Adrenal gland (tissue), 12 donors: Measurements from ENCODE around the gene APLP1. TPM values are rescaled to one million over a fixed set of nuclear protein-coding genes. Genes with fewer than 3 reads are reported as not detected.
"Not testable (repeated sequence)": the region's sequence is repeated elsewhere in the genome, so short reads cannot be mapped to it uniquely, and the experiment has no call there.

ENCODE experiments used
- DNase-seq, 7 donors: peaks; one replicate each; pipeline ENCODE4 v3.0.0-alpha.2; 2019 to 2020
- H3K27ac ChIP-seq, 5 donors: fragments of 200-600 bp; sonication (generic) in 4 of 5; 1 replicate in 3 of 5; 2 replicates in 2 of 5; pipeline versions ENCODE4 v1.5.1 to v1.8.0; 2016 to 2020; ENCODE audit warnings: mild to moderate bottlenecking in 1 of 5
- H3K27me3 ChIP-seq: fragments of 200-600 bp; 2 replicates; pipeline ENCODE4 v1.8.0; 2021
- H3K36me3 ChIP-seq, 2 donors: fragments of 200-600 bp; replicated peaks in 1 of 2; 1 replicate in 1 of 2; 2 replicates in 1 of 2; pipeline versions ENCODE4 v1.5.1 to v1.8.0; 2018 to 2022
- H3K4me1 ChIP-seq, 2 donors: fragments of 200-600 bp; replicated peaks in 1 of 2; 1 replicate in 1 of 2; 2 replicates in 1 of 2; pipeline versions ENCODE4 v1.5.1 to v1.8.0; 2018 to 2021
- H3K4me3 ChIP-seq, 4 donors: fragments of 200-600 bp; sonication (generic) in 3 of 4; one replicate each; pipeline ENCODE4 v1.5.1; 2016 to 2018
- H3K9me3 ChIP-seq, 3 donors: fragments of 200-600 bp; sonication (generic) in 1 of 3; replicated peaks in 1 of 3; 1 replicate in 2 of 3; 2 replicates in 1 of 3; pipeline versions ENCODE4 v1.5.1 to v1.8.0; 2016 to 2021
- CTCF ChIP-seq, 6 experiments: fragments of 450-650 bp in 4 of 6; fragments of 200-600 bp in 2 of 6; sonication (generic) in 1 of 6; IDR thresholded peaks; 1 replicate in 5 of 6; 2 replicates in 1 of 6; pipeline versions ENCODE4 v1.5.1 to v1.8.0; 2016 to 2021; ENCODE audit warnings: antibody characterized with exemption in 6 of 6, mild to moderate bottlenecking in 2 of 6, moderate library complexity in 1 of 6
- POLR2A ChIP-seq, 2 donors: fragments of 450-650 bp; IDR thresholded peaks; one replicate each; pipeline ENCODE4 v1.6.1; 2017; ENCODE audit warnings: antibody characterized with exemption in 2 of 2, mild to moderate bottlenecking in 2 of 2, moderate library complexity in 1 of 2
- WGBS, 4 donors: extraction: QIAGEN DNeasy Blood & Tissue Kit in 2 of 4; methylation state at CpG; one replicate each; pipeline versions ENCODE4 v1.1.5 to v1.1.7; 2013 to 2017; 5-methylcytosine and 5-hydroxymethylcytosine counted together
- intact Hi-C, 2 donors: fragments of 100-400 bp; cut with DNase I; formaldehyde crosslinking; loops; one replicate each; pipeline versions ENCODE4 v1.14.1 to v1.15.0; 2022 to 2023
- polyA plus RNA-seq, 3 donors: library from polyadenylated mRNA; stranded (reverse); fragments of 200-250 nt in 2 of 3; fragments of 350-450 nt in 1 of 3; fragmentation: Illumina TruSeq in 1 of 3; extraction: RNeasy Lipid Tissue Mini Kit (QIAGEN cat#74804) in 1 of 3; gene quantifications; one replicate each; pipeline ENCODE4 v1.2.3, GENCODE V29; 2013 to 2014
- total RNA-seq, 9 donors: library from RNA; depleted of rRNA in 4 of 9; stranded (reverse); fragments of >200 nt in 4 of 9; fragments of 120-200 nt in 1 of 9; fragmentation: NEBNext Ultra II Directional in 1 of 9; extraction: Animal tissue kit (Norgen Biotek cat#: 25700) in 1 of 9; gene quantifications; one replicate each; pipeline versions ENCODE4 v1.1.0 to v1.2.4, GENCODE V29; 2013 to 2023
- donor health status: healthy with polysubstance abuse.
- donor health status: Bipolar disorder and iron deficiency.
- donor health status: DM: yes; HTN: yes; CAD: no.
- donor health status: DM: no; HTN: no; CAD: no.
- donor health status: DM: no; HTN: no; CAD: no.
- donor health status: DM: yes; HTN: yes; CAD: no.

Gene APLP1
- total and polyA plus RNA-seq, 12 donors = 1.0 to 278 (median 31.0) TPM

GRCh38 chr19:35830986-35831385 is 37.4 kb upstream of the APLP1 start:
- intact Hi-C loops = no loop called here
- 66 to 73% (median 69%) methylated on average over 13 to 18 of the region's 18 CpGs; no CpG with 5 or more reads in 1 of the 4 donors for WGBS, 4 donors
- TF ChIP-seq CTCF (IDR thresholded peaks at IDR 0.05) (no peak), POLR2A (IDR thresholded peaks at IDR 0.05) (no peak)
- no peaks in the 10 kb centered on the region for H3K9me3 ChIP-seq
- H3K36me3 ChIP-seq = no peaks in the 10 kb centered on the region
- H3K4me3 ChIP-seq = no peak overlapping the region
- no peak overlapping the region for H3K27ac ChIP-seq
- H3K27me3 ChIP-seq = peaks cover 7% of the 10 kb centered on the region
- no peak for DNase-seq
- no peaks in the 10 kb centered on the region for H3K4me1 ChIP-seq

GRCh38 chr19:35832054-35832453 is 36.3 kb upstream of the APLP1 start:
- Histone ChIP-seq H3K4me1 (no peaks in the 10 kb centered on the region), H3K4me3 (no peak overlapping the region), H3K27ac (no peak overlapping the region), H3K9me3 (no peaks in the 10 kb centered on the region), H3K36me3 (no peaks in the 10 kb centered on the region), H3K27me3 (peaks cover 7% of the 10 kb centered on the region)
- no peak for DNase-seq
- 42 to 59% (median 50%) methylated on average over 3 to 4 of the region's 4 CpGs for WGBS, 4 donors
- intact Hi-C loops = no loop called here
- TF ChIP-seq CTCF (IDR thresholded peaks at IDR 0.05) = no peak
- no peak for TF ChIP-seq POLR2A (IDR thresholded peaks at IDR 0.05)

- TF ChIP-seq CTCF (IDR thresholded peaks at IDR 0.05) (no peak), POLR2A (IDR thresholded peaks at IDR 0.05) (no peak)
- no peaks in the 10 kb centered on the region for H3K36me3 ChIP-seq
- intact Hi-C loops = no loop called here
- peaks cover 7% of the 10 kb centered on the region for H3K27me3 ChIP-seq
- no peak for DNase-seq
- H3K9me3 ChIP-seq = no peaks in the 10 kb centered on the region
- 41 to 61% (median 49%) methylated on average over 4 to 7 of the region's 7 CpGs for WGBS, 4 donors
- no peak overlapping the region for H3K4me3 ChIP-seq
- H3K27ac ChIP-seq = no peak overlapping the region
- H3K4me1 ChIP-seq = no peaks in the 10 kb centered on the region
These were observed 34.4 kb upstream of the APLP1 start for GRCh38 chr19:35833972-35834371.

GRCh38 chr19:35836096-35836495 is 32.3 kb upstream of the APLP1 start:
- DNase-seq, H3K4me3 ChIP-seq, H3K27ac ChIP-seq, H3K27me3 ChIP-seq, H3K4me1 ChIP-seq, H3K36me3 ChIP-seq, H3K9me3 ChIP-seq, intact Hi-C loops: not testable (repeated sequence)
- WGBS, 4 donors = 49 to 53% (median 52%) methylated on average over 11 of the region's 11 CpGs

GRCh38 chr19:35841961-35842595 is 26.3 kb upstream of the APLP1 start:
- no peak overlapping the region for H3K4me3 ChIP-seq
- no peaks in the 10 kb centered on the region for H3K36me3 ChIP-seq
- H3K9me3 ChIP-seq = no peaks in the 10 kb centered on the region
- H3K27me3 ChIP-seq = peaks cover 35% of the 10 kb centered on the region
- H3K4me1 ChIP-seq = peaks cover 0 to 7% of the 10 kb centered on the region in 2 donors
- no peak overlapping the region for H3K27ac ChIP-seq
- DNase-seq = no peak
- intact Hi-C loops = no loop called here
- 73 to 80% (median 78%) methylated on average over 8 to 13 of the region's 13 CpGs for WGBS, 4 donors
- TF ChIP-seq POLR2A (IDR thresholded peaks at IDR 0.05) (no peak), CTCF (IDR thresholded peaks at IDR 0.05) (no peak)
